ENCODE results near the gene GPER1. TPM values are rescaled to one million over a fixed set of nuclear protein-coding genes. Genes with fewer than 3 reads are reported as not detected.

GPER1 gene
- total RNA-seq, 1 experiment from 2014 or later: not detected

GRCh38 chr7:1090686-1091643 is 3.1 kb downstream of the GPER1 start:
- Histone ChIP-seq H2BK20ac (ENCODE audit: low read depth, low read length, poor library complexity, severe bottlenecking) (no peak overlapping the region), H3K4me2 (ENCODE audit: insufficient read depth, insufficient read length, low read length) (no peak overlapping the region), H3K79me1 (ENCODE audit: insufficient read depth, low read depth, low read length, poor library complexity, severe bottlenecking) (no peaks in the 10 kb centered on the region), H2BK5ac (ENCODE audit: insufficient read length, low read length) (no peak overlapping the region), H3K4me1 (ENCODE audit: insufficient read depth, low read length) (peaks cover 2% of the 10 kb centered on the region; the same call in 1 of the 2 replicates), H3K27me3 (ENCODE audit: insufficient read depth, low read length) (no peaks in the 10 kb centered on the region), H4K91ac (ENCODE audit: insufficient read length, low read depth, low read length) (no peak overlapping the region), H2BK12ac (ENCODE audit: insufficient read length, low read depth, low read length) (no peak overlapping the region), H3K9me3 (ENCODE audit: control insufficient read depth, low read depth, low read length) (no peaks in the 10 kb centered on the region), H2AK5ac (ENCODE audit: insufficient read length, low read length) (no peak overlapping the region), H3K79me2 (ENCODE audit: insufficient read depth, low read length) (no peaks in the 10 kb centered on the region), H3K23ac (ENCODE audit: insufficient read length, low read depth, low read length) (no peak overlapping the region), H3K18ac (ENCODE audit: insufficient read length, low read depth, low read length) (no peak overlapping the region), H4K8ac (replicated peaks; ENCODE audit: insufficient read length, low read depth, low read length) (no peak overlapping the region), H3T11ph (ENCODE audit: low read length) (no peak overlapping the region), H3K9ac (ENCODE audit: extremely low read depth, insufficient read length, low read length) (no peak overlapping the region), H2AFZ (ENCODE audit: low read length) (no peak overlapping the region), H3K23me2 (ENCODE audit: insufficient read length, low read depth, low read length, poor library complexity, severe bottlenecking) (peaks cover 3% of the 10 kb centered on the region), H2BK120ac (ENCODE audit: low read depth, low read length, poor library complexity, severe bottlenecking) (no peak overlapping the region), H3K4ac (ENCODE audit: low read depth, low read length) (no peak overlapping the region), H2BK15ac (ENCODE audit: low read depth, low read length) (no peak overlapping the region), H3K56ac (ENCODE audit: insufficient read length, low read depth, low read length) (no peak overlapping the region), H4K5ac (ENCODE audit: insufficient read length, low read depth, low read length) (no peak overlapping the region), H3K14ac (ENCODE audit: insufficient read depth, low read length) (no peak overlapping the region), H4K20me1 (ENCODE audit: control insufficient read depth, insufficient read depth, insufficient read length) (peaks cover 9% of the 10 kb centered on the region), H3K27ac (ENCODE audit: insufficient read length, low read depth, low read length) (no peak overlapping the region)
- WGBS (ENCODE audit: extremely low coverage, insufficient read length, low lambda C conversion rate): 100% methylated on average over 2 of the region's 28 CpGs
- Mint-ChIP-seq H3K9me3 (no peaks in the 10 kb centered on the region), H3K27me3 (ENCODE audit: low read depth) (no peaks in the 10 kb centered on the region; the same call in 1 of the 2 replicates), H3K4me3 (no peak overlapping the region), H3K27ac (peak overlapping the region in 1 of 3 experiments; percentile 64; a peak in 2 of 7 replicates), H3K36me3 (ENCODE audit: insufficient read depth in 1 of 3, low read depth in 3 of 3) (peaks cover 1 to 11% (median 6%) of the 10 kb centered on the region in 3 experiments; a peak in 5 of 7 replicates), H3K4me1 (peaks cover 20 to 22% of the 10 kb centered on the region in 2 experiments)
- TF ChIP-seq, protein P1, sequence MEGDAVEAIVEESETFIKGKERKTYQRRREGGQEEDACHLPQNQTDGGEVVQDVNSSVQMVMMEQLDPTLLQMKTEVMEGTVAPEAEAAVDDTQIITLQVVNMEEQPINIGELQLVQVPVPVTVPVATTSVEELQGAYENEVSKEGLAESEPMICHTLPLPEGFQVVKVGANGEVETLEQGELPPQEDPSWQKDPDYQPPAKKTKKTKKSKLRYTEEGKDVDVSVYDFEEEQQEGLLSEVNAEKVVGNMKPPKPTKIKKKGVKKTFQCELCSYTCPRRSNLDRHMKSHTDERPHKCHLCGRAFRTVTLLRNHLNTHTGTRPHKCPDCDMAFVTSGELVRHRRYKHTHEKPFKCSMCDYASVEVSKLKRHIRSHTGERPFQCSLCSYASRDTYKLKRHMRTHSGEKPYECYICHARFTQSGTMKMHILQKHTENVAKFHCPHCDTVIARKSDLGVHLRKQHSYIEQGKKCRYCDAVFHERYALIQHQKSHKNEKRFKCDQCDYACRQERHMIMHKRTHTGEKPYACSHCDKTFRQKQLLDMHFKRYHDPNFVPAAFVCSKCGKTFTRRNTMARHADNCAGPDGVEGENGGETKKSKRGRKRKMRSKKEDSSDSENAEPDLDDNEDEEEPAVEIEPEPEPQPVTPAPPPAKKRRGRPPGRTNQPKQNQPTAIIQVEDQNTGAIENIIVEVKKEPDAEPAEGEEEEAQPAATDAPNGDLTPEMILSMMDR (conservative IDR thresholded peaks at IDR 0.05): no peak
- DNase-seq: no peak

Measured in H9 (cell line).